RWPE2 (cell line): ENCODE measurements around the gene CMSS1.

ENCODE experiments used
- ATAC-seq: fragments of 200-7000 bp; cut with Tn5 transposase; 3 replicates; pipeline ENCODE4 v1.9.1; 2021; ENCODE audit warnings: low read depth
- DNase-seq: peaks from one replicate; pipeline ENCODE4 v3.0.0-alpha.2; 2020; ENCODE audit warnings: low spot score
- H3K27ac ChIP-seq: fragments of 450-650 bp; 2 replicates; pipeline ENCODE4 v1.5.1; 2017; ENCODE audit warnings: mild to moderate bottlenecking; ENCODE audit not compliant: poor library complexity, severe bottlenecking
- H3K27me3 ChIP-seq: fragments of 250-450 bp; sonication (Bioruptor Pico); 2 replicates; pipeline ENCODE4 v1.5.1; 2021; ENCODE audit warnings: mild to moderate bottlenecking, moderate library complexity; ENCODE audit not compliant: insufficient read depth, poor library complexity, severe bottlenecking
- H3K36me3 ChIP-seq: fragments of 250-450 bp; sonication (Bioruptor Pico); 2 replicates; pipeline ENCODE4 v1.5.1; 2020; ENCODE audit warnings: low read depth, mild to moderate bottlenecking, moderate library complexity
- H3K4me1 ChIP-seq: fragments of 250-450 bp; sonication (Bioruptor Pico); 2 replicates; pipeline ENCODE4 v1.5.1; 2021; ENCODE audit warnings: mild to moderate bottlenecking, moderate library complexity; ENCODE audit not compliant: insufficient read depth, poor library complexity, severe bottlenecking
- H3K4me3 ChIP-seq: fragments of 250-450 bp; sonication (Bioruptor Pico); 2 replicates; pipeline ENCODE4 v1.5.1; 2021; ENCODE audit warnings: mild to moderate bottlenecking, moderate library complexity; ENCODE audit not compliant: severe bottlenecking
- H3K9me3 ChIP-seq: fragments of 250-450 bp; sonication (Bioruptor Pico); 2 replicates; pipeline ENCODE4 v1.5.1; 2021; ENCODE audit warnings: mild to moderate bottlenecking, moderate library complexity; ENCODE audit not compliant: severe bottlenecking
- TF ChIP-seq, protein P1 (sequence below): fragments of 450-650 bp; IDR thresholded peaks from one replicate; pipeline ENCODE4 v1.5.1; 2017; ENCODE audit warnings: mild to moderate bottlenecking, moderate library complexity; ENCODE audit not compliant: poor library complexity, severe bottlenecking

The CMSS1 gene

DNA sequence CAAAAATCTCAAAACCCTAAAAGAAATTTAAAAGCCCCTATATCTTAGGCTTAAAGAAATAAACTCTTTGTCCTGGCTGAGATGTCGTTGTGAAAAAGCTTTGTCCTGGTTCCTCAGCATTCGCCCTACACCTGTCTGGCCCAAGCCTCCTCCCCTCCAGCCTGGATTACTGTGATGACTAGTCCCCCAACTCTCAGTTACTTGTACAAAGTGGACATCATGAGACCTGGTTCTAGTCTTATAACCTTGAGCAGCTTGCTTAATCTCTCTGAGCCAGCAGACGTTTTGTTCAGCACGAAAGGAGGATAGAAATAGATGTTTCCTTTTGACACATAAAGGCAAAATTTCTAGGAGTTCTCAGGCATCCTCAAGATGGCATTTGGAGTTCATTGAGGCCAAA lies 245.0 kb downstream of the CMSS1 start:
- TF ChIP-seq, protein P1, sequence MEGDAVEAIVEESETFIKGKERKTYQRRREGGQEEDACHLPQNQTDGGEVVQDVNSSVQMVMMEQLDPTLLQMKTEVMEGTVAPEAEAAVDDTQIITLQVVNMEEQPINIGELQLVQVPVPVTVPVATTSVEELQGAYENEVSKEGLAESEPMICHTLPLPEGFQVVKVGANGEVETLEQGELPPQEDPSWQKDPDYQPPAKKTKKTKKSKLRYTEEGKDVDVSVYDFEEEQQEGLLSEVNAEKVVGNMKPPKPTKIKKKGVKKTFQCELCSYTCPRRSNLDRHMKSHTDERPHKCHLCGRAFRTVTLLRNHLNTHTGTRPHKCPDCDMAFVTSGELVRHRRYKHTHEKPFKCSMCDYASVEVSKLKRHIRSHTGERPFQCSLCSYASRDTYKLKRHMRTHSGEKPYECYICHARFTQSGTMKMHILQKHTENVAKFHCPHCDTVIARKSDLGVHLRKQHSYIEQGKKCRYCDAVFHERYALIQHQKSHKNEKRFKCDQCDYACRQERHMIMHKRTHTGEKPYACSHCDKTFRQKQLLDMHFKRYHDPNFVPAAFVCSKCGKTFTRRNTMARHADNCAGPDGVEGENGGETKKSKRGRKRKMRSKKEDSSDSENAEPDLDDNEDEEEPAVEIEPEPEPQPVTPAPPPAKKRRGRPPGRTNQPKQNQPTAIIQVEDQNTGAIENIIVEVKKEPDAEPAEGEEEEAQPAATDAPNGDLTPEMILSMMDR: no peak
- DNase-seq (no peak), ATAC-seq (no peak)
- no peaks in the 10 kb centered on the region for H3K27me3 ChIP-seq
- no peak overlapping the region for H3K27ac ChIP-seq
- H3K9me3 ChIP-seq: no peaks in the 10 kb centered on the region
- no peak overlapping the region for H3K4me3 ChIP-seq
- peaks cover 11% of the 10 kb centered on the region for H3K4me1 ChIP-seq
- no peaks in the 10 kb centered on the region for H3K36me3 ChIP-seq

DNA sequence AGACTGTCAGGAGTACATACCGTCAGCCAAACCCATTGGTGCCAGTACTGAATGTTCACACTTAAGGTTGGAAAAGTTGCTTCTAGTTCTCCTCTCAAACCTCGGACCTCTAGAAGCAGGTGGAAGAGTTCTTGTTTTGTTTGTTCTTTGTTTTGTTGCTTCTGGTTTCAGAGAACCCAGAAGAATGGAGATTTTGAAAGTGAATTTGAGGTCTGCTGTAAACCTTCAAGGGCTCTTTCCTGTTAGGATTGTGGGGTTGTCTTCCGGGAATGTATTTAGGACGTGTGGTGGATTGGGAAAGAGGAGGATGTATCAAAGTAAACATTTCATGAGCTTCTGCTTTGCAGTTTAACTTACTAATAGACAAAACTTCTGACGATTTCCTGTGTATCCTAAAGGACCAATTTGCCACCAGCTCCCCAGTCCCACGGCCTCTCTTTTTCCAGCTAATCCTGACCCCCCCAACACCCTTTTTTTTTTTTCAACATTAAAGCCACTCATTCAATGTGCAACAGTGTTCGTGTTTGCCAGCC lies 246.3 kb downstream of the CMSS1 start:
- Histone ChIP-seq H3K36me3 (no peaks in the 10 kb centered on the region), H3K9me3 (no peaks in the 10 kb centered on the region), H3K4me3 (no peak overlapping the region), H3K27me3 (no peaks in the 10 kb centered on the region), H3K27ac (peak overlapping the region; percentile 23), H3K4me1 (peaks cover 11% of the 10 kb centered on the region)
- TF ChIP-seq, protein P1: no peak
- ATAC-seq: peak; percentile 74
- DNase-seq: no peak

DNA sequence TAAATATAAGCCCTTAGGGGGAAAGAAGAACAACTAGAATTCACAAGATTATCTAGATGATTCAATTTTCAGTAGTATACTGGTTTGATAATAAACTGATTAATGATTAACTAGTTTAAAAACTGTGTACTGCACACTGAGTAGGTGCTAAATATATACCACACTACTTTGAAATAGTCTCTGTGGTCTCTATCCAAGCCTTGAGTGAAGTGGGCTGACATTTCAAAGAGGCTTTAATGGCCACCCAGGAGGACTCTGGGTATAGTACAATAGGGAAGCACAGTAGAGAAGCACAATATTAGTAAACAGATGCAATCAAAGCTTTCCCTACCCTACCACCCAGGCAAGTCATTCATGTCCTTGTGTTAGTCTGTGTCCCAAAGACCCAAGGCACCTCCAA lies 249.9 kb downstream of the CMSS1 start:
- H3K4me3 ChIP-seq: no peak overlapping the region
- no peaks in the 10 kb centered on the region for H3K36me3 ChIP-seq
- TF ChIP-seq, protein P1: no peak
- no peaks in the 10 kb centered on the region for H3K27me3 ChIP-seq
- H3K9me3 ChIP-seq: no peaks in the 10 kb centered on the region
- no peak overlapping the region for H3K27ac ChIP-seq
- no peak for DNase-seq
- peaks cover 19% of the 10 kb centered on the region for H3K4me1 ChIP-seq
- no peak for ATAC-seq

DNA sequence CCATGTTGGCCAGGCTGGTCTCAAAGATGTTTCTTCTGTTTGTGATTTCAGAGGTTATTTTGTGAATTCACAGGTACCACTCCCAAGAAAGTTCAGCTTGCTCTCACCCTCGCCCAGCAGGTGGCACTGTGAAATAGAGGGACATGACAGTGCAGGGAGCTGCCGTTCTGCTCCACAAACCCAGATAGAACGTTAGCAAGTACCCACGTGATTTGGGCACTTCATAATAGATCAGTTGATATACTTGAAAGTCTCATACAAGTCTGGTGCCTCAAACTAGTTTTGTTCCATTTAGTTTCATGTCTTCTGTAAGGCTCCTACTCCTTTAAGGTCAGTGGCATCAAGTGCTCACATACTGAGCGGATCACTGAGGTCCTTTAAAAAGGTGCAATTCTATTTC lies 251.2 kb downstream of the CMSS1 start:
- DNase-seq (peak; percentile 55), ATAC-seq (peak; percentile 73; the same call in 2 of the 3 replicates)
- Histone ChIP-seq H3K27ac (no peak overlapping the region), H3K9me3 (no peaks in the 10 kb centered on the region), H3K27me3 (no peaks in the 10 kb centered on the region), H3K36me3 (no peaks in the 10 kb centered on the region), H3K4me1 (peaks cover 16% of the 10 kb centered on the region), H3K4me3 (no peak overlapping the region)
- TF ChIP-seq, protein P1: peak; percentile 82

DNA sequence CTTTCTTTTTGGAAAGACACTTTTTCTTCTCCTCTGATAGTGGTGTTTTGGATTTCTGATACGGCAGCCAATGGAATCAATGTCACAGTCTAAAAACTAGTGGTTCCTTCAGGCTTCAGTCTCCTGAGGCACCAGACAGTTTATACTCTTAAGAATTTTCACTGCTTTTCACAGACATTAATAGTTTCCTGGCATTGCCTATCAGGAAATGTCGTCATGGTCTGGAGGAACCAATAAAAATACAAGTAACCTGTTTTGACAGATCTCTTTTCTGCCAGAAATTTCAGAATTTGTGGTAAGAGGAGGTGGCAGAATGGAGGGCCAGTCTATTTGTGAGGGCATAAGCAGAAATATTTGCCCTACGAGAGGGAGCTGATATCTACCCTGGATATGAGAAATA lies 251.8 kb downstream of the CMSS1 start:
- no peaks in the 10 kb centered on the region for H3K36me3 ChIP-seq
- TF ChIP-seq, protein P1: no peak
- H3K4me1 ChIP-seq: peaks cover 10% of the 10 kb centered on the region
- H3K27ac ChIP-seq: no peak overlapping the region
- ATAC-seq: no peak
- H3K4me3 ChIP-seq: no peak overlapping the region
- no peaks in the 10 kb centered on the region for H3K27me3 ChIP-seq
- DNase-seq: no peak
- H3K9me3 ChIP-seq: no peaks in the 10 kb centered on the region
